Gastrocnemius medialis (tissue), 4 donors: Measurements from ENCODE around the gene BCAT1.

Experiments used
- CTCF ChIP-seq, 5 experiments: fragments of 450-650 bp in 3 of 5; fragments of 200-600 bp in 2 of 5; sonication (generic) in 2 of 5; IDR thresholded peaks in 4 of 5; conservative IDR thresholded peaks in 1 of 5; 1 replicate in 4 of 5; 2 replicates in 1 of 5; pipeline ENCODE4 v1.5.1; 2016 to 2019; ENCODE audit warnings: antibody characterized with exemption in 5 of 5, mild to moderate bottlenecking in 3 of 5, moderate library complexity in 3 of 5
- POLR2A ChIP-seq, 2 donors: fragments of 450-650 bp; IDR thresholded peaks; one replicate each; pipeline ENCODE4 v1.6.1; 2017; ENCODE audit warnings: antibody characterized with exemption in 2 of 2, mild to moderate bottlenecking in 2 of 2, moderate library complexity in 2 of 2

GRCh38 chr12:24822121-24822899 is 126.6 kb downstream of the BCAT1 start:
- TF ChIP-seq CTCF (IDR thresholded peaks at IDR 0.05 in 4 of 5, conservative IDR thresholded peaks at IDR 0.05 in 1 of 5): no peak
- TF ChIP-seq POLR2A (IDR thresholded peaks at IDR 0.05): no peak
